ENCODE results near the gene VAV2. TPM values are rescaled to one million over a fixed set of nuclear protein-coding genes. Genes with fewer than 3 reads are reported as not detected.

Gene VAV2
- total and polyA plus RNA-seq, 2 of the 4 experiments (the other 2 are of a cell fraction): 10.8 to 13.4 TPM

DNA sequence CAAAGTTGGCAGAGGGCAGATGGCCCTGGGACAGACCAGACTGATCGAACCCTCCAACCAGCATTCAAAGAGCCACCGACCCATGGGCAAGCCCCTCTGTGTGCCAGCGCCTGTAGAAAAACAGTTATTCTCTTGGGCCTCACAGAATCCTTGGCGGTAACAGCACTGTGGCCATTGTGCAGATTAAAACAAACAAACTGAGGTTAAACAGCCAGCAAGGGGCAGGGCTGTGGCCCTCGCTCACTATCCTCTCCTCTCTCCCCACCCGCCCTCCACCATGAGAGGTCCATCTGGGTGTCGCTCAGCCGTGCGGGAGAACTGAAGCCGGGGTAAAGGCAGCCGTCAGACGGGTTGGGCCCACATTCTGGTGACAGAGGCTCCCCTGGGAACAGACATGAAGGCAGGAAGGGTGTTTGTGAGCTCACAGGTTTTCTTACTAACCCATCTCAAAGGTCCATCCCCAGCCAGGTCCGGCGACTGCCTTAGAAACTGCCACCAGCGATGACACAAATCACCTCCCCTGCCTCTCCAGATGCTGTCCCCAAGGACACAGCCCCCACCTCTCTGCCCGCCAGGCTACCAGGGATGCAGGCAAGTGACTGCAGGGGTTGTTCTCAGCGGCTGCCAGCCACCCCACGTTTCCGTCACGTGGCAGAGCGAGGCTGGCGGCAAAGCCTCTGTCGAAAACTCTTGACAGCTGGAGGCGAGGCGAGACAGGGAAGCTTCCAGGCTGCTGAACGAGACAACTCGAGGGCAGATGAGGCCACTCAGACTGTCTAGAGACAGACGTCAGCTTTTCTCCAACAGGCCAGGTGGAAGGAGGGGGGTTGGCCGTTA lies 178.2 kb downstream of the VAV2 start:
- H3K36me3 ChIP-seq (ENCODE audit: control insufficient read depth, insufficient read depth, low read length): peaks cover 6% of the 10 kb centered on the region
- dilution Hi-C loops (cut with HindIII; ENCODE audit: low sequenced_read_pairs, unreplicated experiment) (no loop called here), in situ Hi-C loops (cut with MboI; ENCODE audit: low sequenced_read_pairs) (loop anchor here (25.0 kb wide), 1 partner anchor 598 kb away; no protein-coding TSS in a partner anchor), intact Hi-C loops (cut with micrococcal nuclease) (no loop called here)
- no peak overlapping the region for H3K4me2 ChIP-seq (ENCODE audit: low read depth, low read length)
- H3K27ac ChIP-seq (ENCODE audit: insufficient read depth, low read length): no peak overlapping the region
- TF ChIP-seq, protein P1, sequence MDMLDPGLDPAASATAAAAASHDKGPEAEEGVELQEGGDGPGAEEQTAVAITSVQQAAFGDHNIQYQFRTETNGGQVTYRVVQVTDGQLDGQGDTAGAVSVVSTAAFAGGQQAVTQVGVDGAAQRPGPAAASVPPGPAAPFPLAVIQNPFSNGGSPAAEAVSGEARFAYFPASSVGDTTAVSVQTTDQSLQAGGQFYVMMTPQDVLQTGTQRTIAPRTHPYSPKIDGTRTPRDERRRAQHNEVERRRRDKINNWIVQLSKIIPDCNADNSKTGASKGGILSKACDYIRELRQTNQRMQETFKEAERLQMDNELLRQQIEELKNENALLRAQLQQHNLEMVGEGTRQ (IDR thresholded peaks at IDR 0.05; ENCODE audit: low read depth, low read length): no peak
- no peak for TF ChIP-seq POLR2A (IDR thresholded peaks at IDR 0.05; ENCODE audit: low read depth, low read length)
- no peak for TF ChIP-seq MXI1 (IDR thresholded peaks at IDR 0.05; ENCODE audit: borderline replicate concordance, low read depth, low read length)
- TF ChIP-seq CEBPB (IDR thresholded peaks at IDR 0.05; ENCODE audit: low read depth, low read length): no peak
- TF ChIP-seq NFE2L2 (IDR thresholded peaks at IDR 0.05; ENCODE audit: low read depth, low read length): no peak
- TF ChIP-seq BHLHE40 (IDR thresholded peaks at IDR 0.05; ENCODE audit: low read depth, low read length): no peak
- no peak for TF ChIP-seq SMC3 (IDR thresholded peaks at IDR 0.05; ENCODE audit: low read depth, low read length)
- TF ChIP-seq RAD21 (IDR thresholded peaks at IDR 0.05; ENCODE audit: low read length): no peak
- TF ChIP-seq CHD1 (IDR thresholded peaks at IDR 0.05; ENCODE audit: low read depth, low read length): no peak
- peaks cover 3% of the 10 kb centered on the region for H3K9me1 ChIP-seq (ENCODE audit: insufficient read depth, low read length)
- H3K79me1 ChIP-seq (ENCODE audit: low read depth in 1 of 2, low read length in 2 of 2): peaks cover 0 to 22% of the 10 kb centered on the region in 2 experiments; a peak in 1 of 4 replicates
- no peak overlapping the region for H3K56ac ChIP-seq (ENCODE audit: extremely low read depth, insufficient read depth, low read length)
- no peaks in the 10 kb centered on the region; the same call in 1 of the 2 replicates for H4K20me1 ChIP-seq (ENCODE audit: insufficient read depth, low read length)
- H3K4me3 ChIP-seq (ENCODE audit: insufficient read depth, low read depth, low read length): no peak overlapping the region
- CTCF ChIA-PET: no interaction called here
- POLR2A ChIA-PET (ENCODE audit: unreplicated experiment): no interaction called here
- H3K27me3 ChIP-seq (ENCODE audit: control insufficient read depth, insufficient read depth, low read length): no peaks in the 10 kb centered on the region
- no peak overlapping the region for H2BK15ac ChIP-seq (ENCODE audit: low read depth, low read length)
- H3K23ac ChIP-seq (ENCODE audit: low read depth, low read length): no peak overlapping the region
- DNase-seq (peak; percentile 26), ATAC-seq (ENCODE audit: low read depth) (no peak)
- WGBS, 2 experiments (ENCODE audit: extremely low coverage in 2 of 2, insufficient read length in 1 of 2): 74% methylated on average over 11 of the region's 29 CpGs; no CpG with 5 or more reads in 1 of the 2 experiments
- no peak overlapping the region for H4K91ac ChIP-seq (ENCODE audit: insufficient read depth, low read depth, low read length)
- no peak overlapping the region for H3K14ac ChIP-seq (replicated peaks; ENCODE audit: low read depth, low read length)
- H4K5ac ChIP-seq (ENCODE audit: low read depth, low read length): no peak overlapping the region
- no TSS peak for BruUV-seq (replicated peaks)
- no peak overlapping the region for H3K9ac ChIP-seq (ENCODE audit: low read depth, low read length)
- no peaks in the 10 kb centered on the region for H3K9me3 ChIP-seq (ENCODE audit: control insufficient read depth, insufficient read depth, low read length)
- peak overlapping the region; percentile 85 for H2AK9ac ChIP-seq (replicated peaks; ENCODE audit: low read depth, low read length, poor library complexity)
- H2BK5ac ChIP-seq (ENCODE audit: low read depth, low read length, poor library complexity, severe bottlenecking): no peak overlapping the region
- no peak overlapping the region for H2BK20ac ChIP-seq (ENCODE audit: low read depth, low read length)
- no peak overlapping the region for H3K18ac ChIP-seq (ENCODE audit: low read depth, low read length)
- no peak overlapping the region for H4K8ac ChIP-seq (ENCODE audit: low read depth in 2 of 2, low read length in 2 of 2)
- no peak overlapping the region for H2BK120ac ChIP-seq (ENCODE audit: low read depth, low read length)
- H3K4me1 ChIP-seq (ENCODE audit: control insufficient read depth, insufficient read depth, low read length): no peaks in the 10 kb centered on the region; the same call in 1 of the 2 replicates
- H2AK5ac ChIP-seq (ENCODE audit: low read depth, low read length): no peak overlapping the region
- H2AFZ ChIP-seq (replicated peaks; ENCODE audit: low read length, poor library complexity): no peak overlapping the region
- no peak overlapping the region for H3K4ac ChIP-seq (ENCODE audit: low read depth, low read length)
